ENCODE results near the gene ADAMTS9. TPM values are rescaled to one million over a fixed set of nuclear protein-coding genes. Genes with fewer than 3 reads are reported as not detected.

The ADAMTS9 gene
- total and polyA plus RNA-seq, 2 of the 13 experiments (the other 11 are each of a cell fraction or from before 2014, with no cell fraction given) = 0.02 to 0.09 TPM

DNA sequence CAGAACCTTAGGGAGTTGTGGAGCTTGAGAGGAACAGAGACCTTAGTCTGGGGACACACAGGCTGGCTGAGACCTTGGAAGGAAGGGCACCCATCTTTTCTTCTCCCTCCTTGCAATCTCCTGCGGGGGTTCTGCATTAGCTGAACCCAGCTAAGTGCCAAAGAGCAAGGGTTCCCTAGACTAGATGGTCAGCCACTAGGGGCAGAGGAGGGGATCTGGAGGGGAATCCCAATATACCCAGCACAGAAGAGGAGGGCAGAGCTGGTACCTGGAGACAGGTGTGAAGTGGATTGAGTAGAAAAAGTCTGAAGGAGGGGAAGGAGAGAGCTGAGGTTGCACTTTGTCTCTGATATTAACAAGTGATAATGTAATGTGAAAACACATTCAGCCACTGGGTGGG, 212.8 kb downstream of the ADAMTS9 start (continued):
- no peak for TF ChIP-seq LRRFIP1 (CRISPR knock-in tag; conservative IDR thresholded peaks at IDR 0.05)
- no peak for TF ChIP-seq RFX5 (IDR thresholded peaks at IDR 0.05; ENCODE audit: low read depth, low read length)
- TF ChIP-seq MLX (CRISPR knock-in tag; IDR thresholded peaks at IDR 0.05) = no peak
- TF ChIP-seq CEBPZ (IDR thresholded peaks at IDR 0.05; ENCODE audit: low read length) = no peak
- no peak for TF ChIP-seq ZBTB44 (CRISPR knock-in tag; IDR thresholded peaks at IDR 0.05)
- TF ChIP-seq SCMH1 (CRISPR knock-in tag; IDR thresholded peaks at IDR 0.05; ENCODE audit: borderline replicate concordance) = no peak
- TF ChIP-seq TAF1 (CRISPR knock-in tag; IDR thresholded peaks at IDR 0.05) = no peak
- TF ChIP-seq POLR2G (IDR thresholded peaks at IDR 0.05; ENCODE audit: low read depth, low read length) = no peak
- TF ChIP-seq SRF (IDR thresholded peaks at IDR 0.05; ENCODE audit: low read depth, low read length) = no peak
- no peak for TF ChIP-seq GMEB2 (CRISPR knock-in tag; IDR thresholded peaks at IDR 0.05; ENCODE audit: low read depth)
- TF ChIP-seq POLR2AphosphoS5 (IDR thresholded peaks at IDR 0.05; ENCODE audit: low read depth, low read length) = no peak
